IMR-90 (cell line): Measurements from ENCODE around the gene EXOC4. TPM values are rescaled to one million over a fixed set of nuclear protein-coding genes. Genes with fewer than 3 reads are reported as not detected.

Experiments used
- ATAC-seq: fragments of 200-7000 bp; cut with Tn5 transposase; 2 replicates; pipeline ENCODE4 v1.9.1; 2020; ENCODE audit warnings: low read depth, mild to moderate bottlenecking, moderate library complexity
- BruUV-seq: library from RNA; stranded (reverse); fragments of 400-500 nt; replicated peaks from 2 replicates; lab custom pipeline; 2021; lab: Mats Ljungman, UMichigan
- CTCF ChIA-PET: fragments of 300-600 bp; formaldehyde crosslinking; extraction: SDS; loops from one replicate; lab custom pipeline; 2021; ENCODE audit warnings: antibody characterized with exemption; lab: Yijun Ruan, JAX
- POLR2A ChIA-PET: fragments of 300-600 bp; sonication (Branson Sonifier 250); formaldehyde crosslinking; loops from one replicate; lab custom pipeline; 2022; ENCODE audit warnings: antibody characterized with exemption; ENCODE audit not compliant: unreplicated experiment; lab: Charles Lee
- DNase-seq: peaks from one replicate; pipeline ENCODE4 v3.0.0; 2013
- H2AFZ ChIP-seq: replicated peaks from 2 replicates; pipeline ENCODE3; 2013; ENCODE audit warnings: low read length, mild to moderate bottlenecking; ENCODE audit not compliant: poor library complexity
- H2AK5ac ChIP-seq: 2 replicates; pipeline ENCODE4 v1.6.1; 2013; ENCODE audit warnings: low read depth, low read length, inconsistent platforms
- H2AK9ac ChIP-seq: replicated peaks from 2 replicates; pipeline ENCODE3; 2013; ENCODE audit warnings: mild to moderate bottlenecking, low read depth, low read length, moderate library complexity; ENCODE audit not compliant: poor library complexity
- H2BK120ac ChIP-seq: 2 replicates; pipeline ENCODE4 v1.6.1; 2013; ENCODE audit warnings: low read depth, low read length, inconsistent platforms
- H2BK15ac ChIP-seq: 3 replicates; pipeline ENCODE4 v1.6.1; 2013; ENCODE audit warnings: low read depth, low read length, inconsistent platforms
- H2BK20ac ChIP-seq: 2 replicates; pipeline ENCODE4 v1.6.1; 2013; ENCODE audit warnings: low read depth, mild to moderate bottlenecking, inconsistent platforms, low read length, moderate library complexity
- H2BK5ac ChIP-seq: 2 replicates; pipeline ENCODE4 v1.6.1; 2013; ENCODE audit warnings: mild to moderate bottlenecking, low read depth, low read length, inconsistent platforms; ENCODE audit not compliant: poor library complexity, severe bottlenecking
- H3K14ac ChIP-seq: replicated peaks from 2 replicates; pipeline ENCODE4 v1.6.1; 2013; ENCODE audit warnings: low read depth, low read length, inconsistent platforms
- H3K18ac ChIP-seq: 2 replicates; pipeline ENCODE4 v1.6.1; 2013; ENCODE audit warnings: low read depth, low read length, control low read depth
- H3K23ac ChIP-seq: 2 replicates; pipeline ENCODE4 v1.6.1; 2013; ENCODE audit warnings: low read depth, low read length, inconsistent platforms
- H3K27ac ChIP-seq: 2 replicates; pipeline ENCODE4 v1.5.1; 2013; ENCODE audit warnings: mild to moderate bottlenecking, control low read depth, low read length; ENCODE audit not compliant: insufficient read depth
- H3K27me3 ChIP-seq: 2 replicates; pipeline ENCODE4 v1.6.1; 2013; ENCODE audit warnings: low read length; ENCODE audit not compliant: control insufficient read depth, insufficient read depth
- H3K36me3 ChIP-seq: 2 replicates; pipeline ENCODE4 v1.6.1; 2013; ENCODE audit warnings: low read length, mixed read lengths; ENCODE audit not compliant: control insufficient read depth, insufficient read depth
- H3K4ac ChIP-seq: 2 replicates; pipeline ENCODE4 v1.6.1; 2013; ENCODE audit warnings: low read depth, low read length, inconsistent platforms
- H3K4me1 ChIP-seq: 2 replicates; pipeline ENCODE4 v1.6.1; 2013; ENCODE audit warnings: low read length, mixed read lengths; ENCODE audit not compliant: control insufficient read depth, insufficient read depth
- H3K4me2 ChIP-seq: 2 replicates; pipeline ENCODE4 v1.6.1; 2013; ENCODE audit warnings: low read depth, mild to moderate bottlenecking, control low read depth, low read length, moderate library complexity
- H3K4me3 ChIP-seq: 2 replicates; pipeline ENCODE4 v1.5.1; 2013; ENCODE audit warnings: low read depth, mild to moderate bottlenecking, control low read depth, low read length, moderate library complexity; ENCODE audit not compliant: insufficient read depth
- H3K56ac ChIP-seq: 2 replicates; pipeline ENCODE4 v1.6.1; 2013; ENCODE audit warnings: low read length, inconsistent platforms; ENCODE audit not compliant: insufficient read depth; ENCODE audit errors: extremely low read depth
- H3K79me1 ChIP-seq, 2 experiments: 2 replicates each; pipeline ENCODE4 v1.6.1; 2013; ENCODE audit warnings: low read length in 2 of 2, inconsistent platforms in 1 of 2, low read depth in 1 of 2
- H3K9ac ChIP-seq: 2 replicates; pipeline ENCODE4 v1.6.1; 2013; ENCODE audit warnings: low read depth, low read length, control low read depth
- H3K9me1 ChIP-seq: 2 replicates; pipeline ENCODE4 v1.6.1; 2013; ENCODE audit warnings: low read length, inconsistent platforms; ENCODE audit not compliant: insufficient read depth
- H3K9me3 ChIP-seq: 2 replicates; pipeline ENCODE4 v1.6.1; 2013; ENCODE audit warnings: low read length; ENCODE audit not compliant: control insufficient read depth, insufficient read depth
- H4K20me1 ChIP-seq: 2 replicates; pipeline ENCODE4 v1.6.1; 2013; ENCODE audit warnings: low read length, inconsistent platforms; ENCODE audit not compliant: insufficient read depth
- H4K5ac ChIP-seq: 2 replicates; pipeline ENCODE4 v1.6.1; 2013; ENCODE audit warnings: mild to moderate bottlenecking, low read depth, low read length, control low read depth
- H4K8ac ChIP-seq, 2 experiments: 2 replicates each; pipeline ENCODE4 v1.6.1; 2013; ENCODE audit warnings: low read depth in 2 of 2, low read length in 2 of 2, control low read depth in 1 of 2, inconsistent platforms in 1 of 2
- H4K91ac ChIP-seq: 2 replicates; pipeline ENCODE4 v1.6.1; 2013; ENCODE audit warnings: low read depth, low read length, inconsistent platforms; ENCODE audit not compliant: insufficient read depth
- CEBPB ChIP-seq: IDR thresholded peaks from 2 replicates; pipeline ENCODE4 v1.6.1; 2012; ENCODE audit warnings: low read depth, low read length, improper control_type of control experiment
- FOS ChIP-seq: fragments of 150-350 bp; IDR thresholded peaks from 2 replicates; pipeline ENCODE4 v1.6.1; 2016; ENCODE audit warnings: low read depth, low read length
- MXI1 ChIP-seq: IDR thresholded peaks from 2 replicates; pipeline ENCODE4 v1.6.1; 2012; ENCODE audit warnings: low read depth, mild to moderate bottlenecking, low read length, moderate library complexity, borderline replicate concordance
- POLR2A ChIP-seq: IDR thresholded peaks from 2 replicates; pipeline ENCODE4 v1.6.1; 2012; ENCODE audit warnings: mild to moderate bottlenecking, low read depth, low read length
- RFX5 ChIP-seq: IDR thresholded peaks from 2 replicates; pipeline ENCODE4 v1.8.0; 2012; ENCODE audit warnings: low read depth, mild to moderate bottlenecking, low read length, moderate library complexity
- WGBS, 2 experiments: methylation state at CpG; one replicate each; pipeline versions ENCODE4 v1.1.5 to v1.1.7; 2013; ENCODE audit warnings: missing lambda C conversion rate in 2 of 2; ENCODE audit not compliant: insufficient read length in 1 of 2; ENCODE audit errors: extremely low coverage in 2 of 2; 5-methylcytosine and 5-hydroxymethylcytosine counted together
- dilution Hi-C: fragments of 300-500 bp; cut with HindIII; formaldehyde crosslinking; loops from one replicate; pipeline ENCODE4 v1.14.3; 2018; ENCODE audit warnings: low sequenced_read_pairs; ENCODE audit not compliant: unreplicated experiment
- in situ Hi-C: fragments of 300-500 bp; cut with MboI; formaldehyde crosslinking; loops from 3 replicates; pipeline ENCODE4 v1.14.3; 2019; ENCODE audit warnings: low sequenced_read_pairs, inconsistent platforms, mixed read lengths
- intact Hi-C: fragments of 100-400 bp; cut with micrococcal nuclease; formaldehyde crosslinking; loops from 2 replicates; pipeline ENCODE4 v1.10.0; 2022
- polyA plus RNA-seq, 3 experiments: library from polyadenylated mRNA; depleted of rRNA; stranded (reverse); fragments of >200 nt; gene quantifications; 2 replicates each; pipeline ENCODE4 v1.2.3, GENCODE V29; 2012; ENCODE audit warnings: low replicate concordance in 1 of 3
- total RNA-seq: library from RNA; depleted of rRNA; stranded (reverse); fragments of >200 nt; gene quantifications from 2 replicates; pipeline ENCODE4 v1.2.3, GENCODE V29; 2012

EXOC4 gene
- total and polyA plus RNA-seq, 2 of the 4 experiments (the other 2 are of a cell fraction) = 25.4 to 94.6 TPM

DNA sequence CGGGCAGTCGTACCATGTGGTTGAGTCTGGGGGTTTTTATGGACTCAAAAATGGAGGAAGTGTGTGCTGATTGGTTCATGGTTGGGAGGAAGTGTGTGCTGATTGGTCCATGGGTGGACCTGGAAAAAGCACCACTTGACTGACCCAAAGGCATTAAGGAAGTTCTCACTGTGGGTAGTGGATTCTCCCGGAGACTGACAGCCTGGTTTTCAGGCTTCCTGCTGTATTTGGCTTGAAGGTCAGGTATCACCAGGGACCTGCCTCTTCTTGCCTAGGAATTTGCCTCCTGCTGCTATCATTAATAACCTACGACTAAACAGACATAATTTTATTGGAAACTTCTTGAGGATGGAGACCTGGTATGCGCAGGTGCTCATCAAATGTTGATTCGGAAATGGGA is 605.4 kb downstream of the EXOC4 start:
- TF ChIP-seq POLR2A (no peak), FOS (no peak), RFX5 (no peak), MXI1 (no peak), CEBPB (no peak)
- ChIA-PET CTCF (no interaction called here), POLR2A (no interaction called here)
- intact Hi-C loops (loop anchor here (10.0 kb wide), 2 partner anchors 294 to 604 kb away; partner anchors contain the start of gene EXOC4), dilution Hi-C loops (no loop called here), in situ Hi-C loops (no loop called here)
- no peak overlapping the region for H3K4me3 ChIP-seq
- no TSS peak for BruUV-seq
- H3K23ac ChIP-seq = no peak overlapping the region
- H3K56ac ChIP-seq = no peak overlapping the region
- H3K27ac ChIP-seq = no peak overlapping the region
- no peak overlapping the region for H3K4ac ChIP-seq
- no CpG with 5 or more reads among the region's 6 CpGs for WGBS, 2 experiments
- ATAC-seq (no peak), DNase-seq (no peak)
- no peak overlapping the region for H4K5ac ChIP-seq
- no peaks in the 10 kb centered on the region for H4K20me1 ChIP-seq
- H2AK9ac ChIP-seq = no peak overlapping the region
- H2BK120ac ChIP-seq = no peak overlapping the region
- no peak overlapping the region for H2BK5ac ChIP-seq
- H2BK20ac ChIP-seq = no peak overlapping the region
- H3K27me3 ChIP-seq = no peaks in the 10 kb centered on the region
- no peak overlapping the region for H3K4me2 ChIP-seq
- H3K9me1 ChIP-seq = peaks cover 6% of the 10 kb centered on the region
- H4K91ac ChIP-seq = no peak overlapping the region
- H3K9me3 ChIP-seq = no peaks in the 10 kb centered on the region
- H3K9ac ChIP-seq = no peak overlapping the region
- peaks cover 5% of the 10 kb centered on the region for H3K4me1 ChIP-seq
- H3K18ac ChIP-seq = no peak overlapping the region
- H2BK15ac ChIP-seq = no peak overlapping the region
- no peak overlapping the region for H3K14ac ChIP-seq
- H3K36me3 ChIP-seq = no peaks in the 10 kb centered on the region
- H2AFZ ChIP-seq = no peak overlapping the region
- no peak overlapping the region for H2AK5ac ChIP-seq
- H4K8ac ChIP-seq = no peak overlapping the region
- no peaks in the 10 kb centered on the region; a peak in 1 of 4 replicates for H3K79me1 ChIP-seq
